Testis (tissue), 5 donors: ENCODE data around the gene RAD52. TPM values are rescaled to one million over a fixed set of nuclear protein-coding genes. Genes with fewer than 3 reads are reported as not detected.

ENCODE experiments used
- DNase-seq: peaks from one replicate; pipeline ENCODE4 v3.0.0-alpha.2; 2019
- H3K27ac ChIP-seq, 2 donors: fragments of 200-600 bp; sonication (generic); one replicate each; pipeline ENCODE4 v1.5.1; 2019
- H3K27me3 ChIP-seq: fragments of 200-600 bp; sonication (generic); one replicate; pipeline ENCODE4 v1.5.1; 2019
- H3K36me3 ChIP-seq: fragments of 200-600 bp; sonication (generic); one replicate; pipeline ENCODE4 v1.5.1; 2017; ENCODE audit warnings: low read depth; ENCODE audit errors: missing control alignments
- H3K4me1 ChIP-seq: fragments of 200-600 bp; sonication (generic); one replicate; pipeline ENCODE4 v1.5.1; 2019
- H3K4me3 ChIP-seq, 2 donors: fragments of 200-600 bp; sonication (generic); one replicate each; pipeline ENCODE4 v1.5.1; 2017 to 2019
- H3K9me3 ChIP-seq: fragments of 200-600 bp; sonication (generic); one replicate; pipeline ENCODE4 v1.5.1; 2017
- CTCF ChIP-seq, 3 experiments: fragments of 450-650 bp in 2 of 3; fragments of 200-600 bp in 1 of 3; sonication (generic) in 1 of 3; IDR thresholded peaks; one replicate each; pipeline ENCODE4 v1.5.1; 2016 to 2019; ENCODE audit warnings: antibody characterized with exemption in 3 of 3, mild to moderate bottlenecking in 2 of 3, moderate library complexity in 1 of 3
- POLR2A ChIP-seq: fragments of 450-650 bp; IDR thresholded peaks from one replicate; pipeline ENCODE4 v1.6.1; 2017; ENCODE audit warnings: antibody characterized with exemption, mild to moderate bottlenecking, moderate library complexity
- WGBS, 2 donors: methylation state at CpG; one replicate each; pipeline ENCODE4 v1.1.5; 2018; 5-methylcytosine and 5-hydroxymethylcytosine counted together
- intact Hi-C: fragments of 100-400 bp; cut with DNase I; formaldehyde crosslinking; loops from one replicate; pipeline ENCODE4 v1.15.1; 2023; ENCODE audit warnings: low total_unique reads
- long read RNA-seq, 2 donors: transcript quantifications; one replicate each; lab custom pipeline, GENCODE V29; 2026
- polyA plus RNA-seq: library from polyadenylated mRNA; stranded (reverse); fragments of 350-450 nt; fragmentation: Illumina TruSeq; extraction: RNeasy Lipid Tissue Mini Kit (QIAGEN cat#74804); gene quantifications from one replicate; pipeline ENCODE4 v1.2.3, GENCODE V29; 2014; ENCODE audit warnings: low read depth, low replicate concordance; ENCODE audit not compliant: insufficient read depth
- total RNA-seq, 2 donors: library from RNA; depleted of rRNA; stranded (reverse); fragments of >200 nt; gene quantifications; one replicate each; pipeline ENCODE4 v1.2.3, GENCODE V29; 2016

Gene RAD52
- 10 to 100 TPM; 20.9 to 29.1 TPM for total RNA-seq
- 17.2 TPM for polyA plus RNA-seq
- long read RNA-seq, donor 1, partial matches to known transcripts, result 0 of 5 reads
- long read RNA-seq, donor 1, other reads (novel, unspliced or antisense), result 0 of 5 reads
- long read RNA-seq, donor 2, partial matches to known transcripts, result 0 of 1 reads
- long read RNA-seq, donor 2, other reads (novel, unspliced or antisense), result 0 of 1 reads

- peak; percentile 98 for DNase-seq
- TF ChIP-seq CTCF (IDR thresholded peaks at IDR 0.05) (peak; percentile 98 to 100 (median 99)), POLR2A (peak; percentile 65)
- intact Hi-C loops, result loop anchor here (2.0 kb wide), 1 partner anchor 381 kb away; no protein-coding TSS in a partner anchor
- H3K4me1 ChIP-seq, result no peaks in the 10 kb centered on the region
- H3K9me3 ChIP-seq, result no peaks in the 10 kb centered on the region
- peak within 1 kb of the TSS; percentile 89 to 93 for H3K27ac ChIP-seq
- WGBS, 2 donors, result 0 to 1% methylated on average over 50 to 57 of the region's 58 CpGs
- H3K4me3 ChIP-seq, result peak within 1 kb of the TSS; percentile 89 to 93
- H3K27me3 ChIP-seq, result no peaks in the 10 kb centered on the region
- H3K36me3 ChIP-seq, result no peaks in the 10 kb centered on the region
Measured at GRCh38 chr12:949453-950191, at the start of gene RAD52. Gene RAD52 (minus strand): TSS chr12:949694. CDS start chr12:933058, 16,636 bp downstream.

- Histone ChIP-seq H3K4me1 (no peaks in the 10 kb centered on the region), H3K27ac (no peak overlapping the region), H3K9me3 (no peaks in the 10 kb centered on the region), H3K27me3 (no peaks in the 10 kb centered on the region), H3K4me3 (no peak overlapping the region), H3K36me3 (no peaks in the 10 kb centered on the region)
- DNase-seq, result no peak
- no peak for TF ChIP-seq POLR2A
- TF ChIP-seq CTCF (IDR thresholded peaks at IDR 0.05), result no peak
- 73 to 76% methylated on average over 6 of the region's 6 CpGs for WGBS, 2 donors
- intact Hi-C loops, result no loop called here
Measured at GRCh38 chr12:998020-998874, 48.8 kb upstream of the RAD52 start.

DNA sequence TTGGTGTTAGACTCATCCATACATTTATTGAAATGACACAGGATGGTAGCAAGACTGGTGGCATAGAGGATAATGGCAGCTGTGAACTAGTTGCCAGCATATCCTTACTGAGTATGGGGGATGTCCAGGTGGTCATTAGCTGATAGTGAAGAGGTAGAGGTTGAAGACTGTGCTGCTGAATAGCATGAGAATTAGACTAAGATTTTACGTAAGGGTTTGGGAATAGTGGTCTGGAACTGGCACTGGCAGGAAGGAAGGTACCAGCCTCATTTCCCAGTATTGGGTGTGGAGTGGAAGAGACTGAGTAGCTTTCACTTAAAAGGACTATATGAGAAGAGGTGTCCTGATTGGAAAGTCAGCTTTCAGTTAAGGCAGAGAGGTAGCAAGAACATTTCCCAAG lies 48.0 kb upstream of the RAD52 start:
- no peak overlapping the region for H3K4me3 ChIP-seq
- TF ChIP-seq POLR2A, result no peak
- intact Hi-C loops, result no loop called here
- no peak overlapping the region for H3K27ac ChIP-seq
- H3K4me1 ChIP-seq, result no peaks in the 10 kb centered on the region
- 77 to 93% methylated on average over 1 of the region's 1 CpG for WGBS, 2 donors
- DNase-seq, result no peak
- no peaks in the 10 kb centered on the region for H3K36me3 ChIP-seq
- no peaks in the 10 kb centered on the region for H3K27me3 ChIP-seq
- no peaks in the 10 kb centered on the region for H3K9me3 ChIP-seq

- H3K27me3 ChIP-seq, result no peaks in the 10 kb centered on the region
- intact Hi-C loops, result no loop called here
- DNase-seq, result no peak
- 69 to 93% methylated on average over 4 of the region's 4 CpGs for WGBS, 2 donors
- no peaks in the 10 kb centered on the region for H3K4me1 ChIP-seq
- no peaks in the 10 kb centered on the region for H3K9me3 ChIP-seq
- no peak overlapping the region for H3K4me3 ChIP-seq
- H3K27ac ChIP-seq, result no peak overlapping the region
- TF ChIP-seq CTCF (IDR thresholded peaks at IDR 0.05), result no peak
- TF ChIP-seq POLR2A, result no peak
- no peaks in the 10 kb centered on the region for H3K36me3 ChIP-seq
Measured at GRCh38 chr12:996881-997280, 47.4 kb upstream of the RAD52 start.

DNA sequence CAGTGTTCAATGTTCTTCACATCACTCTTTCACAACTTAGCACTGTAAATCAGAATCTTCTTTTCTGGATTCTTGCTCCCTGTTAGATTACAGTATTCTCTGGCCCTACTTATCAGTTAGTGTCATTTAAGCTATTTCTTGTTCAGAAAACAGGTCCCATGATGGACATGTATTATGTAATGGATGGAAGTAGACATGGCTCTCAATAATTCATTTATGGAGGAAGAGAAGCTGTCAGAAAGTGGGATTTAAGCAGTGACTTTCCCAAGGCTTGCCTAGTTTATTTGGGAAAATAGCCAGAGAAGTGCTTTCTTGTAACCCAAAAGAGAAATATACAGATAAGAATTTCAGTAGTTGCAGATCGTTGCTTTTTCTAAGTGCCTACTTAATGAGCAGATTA lies 43.2 kb upstream of the RAD52 start:
- no peak for DNase-seq
- H3K4me1 ChIP-seq, result peaks cover 15% of the 10 kb centered on the region
- H3K27me3 ChIP-seq, result no peaks in the 10 kb centered on the region
- peak overlapping the region in 1 of 2 donors; percentile 92 for H3K27ac ChIP-seq
- WGBS, 2 donors, result 11 to 13% methylated on average over 1 of the region's 1 CpG
- H3K9me3 ChIP-seq, result no peaks in the 10 kb centered on the region
- H3K4me3 ChIP-seq, result no peak overlapping the region
- H3K36me3 ChIP-seq, result no peaks in the 10 kb centered on the region
- TF ChIP-seq POLR2A, result no peak
- no peak for TF ChIP-seq CTCF (IDR thresholded peaks at IDR 0.05)
- intact Hi-C loops, result no loop called here
